Right lobe of liver (tissue), 4 donors: ENCODE data around the gene SH3RF3.

Source experiments
- POLR2A ChIP-seq: fragments of 450-650 bp; IDR thresholded peaks from one replicate; pipeline ENCODE4 v1.6.1; 2017; ENCODE audit warnings: antibody characterized with exemption, mild to moderate bottlenecking
- TF ChIP-seq, protein P1 (sequence below), 4 donors: fragments of 200-600 bp in 3 of 4; fragments of 450-650 bp in 1 of 4; IDR thresholded peaks; one replicate each; pipeline versions ENCODE4 v1.5.1 to v1.8.0; 2016 to 2022; ENCODE audit warnings: antibody characterized with exemption in 4 of 4, mild to moderate bottlenecking in 2 of 4
- donor health status: DM: no; HTN: no; CAD: no.
- donor health status: DM: no; HTN: no; CAD: no.
- donor health status: DM: no; HTN: yes; CAD: no.

DNA sequence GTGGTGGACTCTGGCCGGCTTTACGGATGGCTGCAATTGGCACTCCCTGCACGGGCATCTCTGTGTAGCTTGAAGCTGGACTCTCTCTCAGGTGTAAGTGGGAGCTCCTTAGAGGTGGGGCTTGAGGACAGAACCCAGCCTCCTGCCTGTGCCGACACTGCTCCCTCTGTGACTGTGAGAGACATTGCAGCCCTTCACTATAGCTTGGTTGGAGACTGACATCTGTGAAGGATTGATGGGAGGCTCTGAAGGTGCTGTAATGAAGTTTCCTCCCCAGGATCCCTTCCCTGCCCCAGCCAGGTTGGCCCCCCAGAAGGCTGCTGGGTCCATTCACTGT lies 166.7 kb downstream of the SH3RF3 start:
- TF ChIP-seq POLR2A, result no peak
- TF ChIP-seq, protein P1, sequence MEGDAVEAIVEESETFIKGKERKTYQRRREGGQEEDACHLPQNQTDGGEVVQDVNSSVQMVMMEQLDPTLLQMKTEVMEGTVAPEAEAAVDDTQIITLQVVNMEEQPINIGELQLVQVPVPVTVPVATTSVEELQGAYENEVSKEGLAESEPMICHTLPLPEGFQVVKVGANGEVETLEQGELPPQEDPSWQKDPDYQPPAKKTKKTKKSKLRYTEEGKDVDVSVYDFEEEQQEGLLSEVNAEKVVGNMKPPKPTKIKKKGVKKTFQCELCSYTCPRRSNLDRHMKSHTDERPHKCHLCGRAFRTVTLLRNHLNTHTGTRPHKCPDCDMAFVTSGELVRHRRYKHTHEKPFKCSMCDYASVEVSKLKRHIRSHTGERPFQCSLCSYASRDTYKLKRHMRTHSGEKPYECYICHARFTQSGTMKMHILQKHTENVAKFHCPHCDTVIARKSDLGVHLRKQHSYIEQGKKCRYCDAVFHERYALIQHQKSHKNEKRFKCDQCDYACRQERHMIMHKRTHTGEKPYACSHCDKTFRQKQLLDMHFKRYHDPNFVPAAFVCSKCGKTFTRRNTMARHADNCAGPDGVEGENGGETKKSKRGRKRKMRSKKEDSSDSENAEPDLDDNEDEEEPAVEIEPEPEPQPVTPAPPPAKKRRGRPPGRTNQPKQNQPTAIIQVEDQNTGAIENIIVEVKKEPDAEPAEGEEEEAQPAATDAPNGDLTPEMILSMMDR (IDR thresholded peaks at IDR 0.05), result no peak
